Endothelial cell of umbilical vein (primary cell): Measurements from ENCODE around the gene RNF4. TPM values are rescaled to one million over a fixed set of nuclear protein-coding genes. Genes with fewer than 3 reads are reported as not detected.
A peak's percentile ranks its signal among the peaks of the same experiment; 100 is the strongest.

ENCODE experiments used
- BruUV-seq: library from RNA; stranded (reverse); fragments of 400-500 nt; replicated peaks from 2 replicates; lab custom pipeline; 2021; lab: Mats Ljungman, UMichigan
- CTCF ChIA-PET: fragments of 300-600, 350-600 bp; sonication (Branson Sonifier 250); formaldehyde crosslinking; loops from one replicate; lab custom pipeline; 2021; ENCODE audit warnings: antibody characterized with exemption, inconsistent platforms; lab: Charles Lee
- POLR2A ChIA-PET: fragments of 300-600, 350-600 bp; sonication (Branson Sonifier 250); formaldehyde crosslinking; loops from one replicate; lab custom pipeline; 2021; ENCODE audit warnings: antibody characterized with exemption, inconsistent platforms; lab: Charles Lee
- DNase-seq: peaks from one replicate; pipeline ENCODE4 v3.0.0-alpha.2; 2011; ENCODE audit warnings: low read depth, low spot score
- FAIRE-seq: peaks from 2 replicates; lab custom pipeline; 2011; peaks lifted over from hg19 to GRCh38; lab: Jason Lieb, UNC
- H2AFZ ChIP-seq: 2 replicates; pipeline ENCODE4 v1.6.0; 2012; ENCODE audit warnings: low read depth, low read length, control low read depth, inconsistent platforms
- H3K27ac ChIP-seq: 2 replicates; pipeline ENCODE4 v1.5.1; 2011; ENCODE audit warnings: low read depth, mild to moderate bottlenecking, control low read depth, low read length, moderate library complexity; ENCODE audit not compliant: insufficient read depth
- H3K27me3 ChIP-seq, 2 experiments: 2 replicates each; pipeline versions ENCODE4 v1.6.0 to v1.6.1; 2011; ENCODE audit warnings: low read length in 2 of 2, mixed read lengths in 1 of 2; ENCODE audit not compliant: control insufficient read depth in 2 of 2, insufficient read depth in 2 of 2
- H3K36me3 ChIP-seq, 2 experiments: 2 replicates in 1 of 2; 3 replicates in 1 of 2; pipeline ENCODE4 v1.5.1; 2011; ENCODE audit warnings: low read length in 2 of 2, mild to moderate bottlenecking in 1 of 2, moderate library complexity in 1 of 2; ENCODE audit not compliant: control insufficient read depth in 2 of 2, insufficient read depth in 2 of 2; ENCODE audit errors: extremely low read depth in 1 of 2
- H3K4me1 ChIP-seq: 3 replicates; pipeline ENCODE4 v1.5.1; 2011; ENCODE audit warnings: mild to moderate bottlenecking, low read length; ENCODE audit not compliant: control insufficient read depth, insufficient read depth; ENCODE audit errors: extremely low read depth
- H3K4me2 ChIP-seq: 2 replicates; pipeline ENCODE4 v1.6.1; 2011; ENCODE audit warnings: low read length, control low read depth, mixed read lengths; ENCODE audit not compliant: insufficient read depth
- H3K4me3 ChIP-seq, 3 experiments: fragments of 200-600 bp in 1 of 3; sonication (generic), shearing (Covaris generic) in 1 of 3; replicated peaks in 1 of 3; 2 replicates each; pipeline ENCODE4 v1.5.1; 2011 to 2016; ENCODE audit warnings: control low read depth in 3 of 3, low read length in 3 of 3, mild to moderate bottlenecking in 2 of 3, inconsistent platforms in 1 of 3, low read depth in 1 of 3, moderate library complexity in 1 of 3; ENCODE audit not compliant: insufficient read depth in 1 of 3
- H3K79me2 ChIP-seq: 2 replicates; pipeline ENCODE4 v1.6.0; 2012; ENCODE audit warnings: low read length, inconsistent platforms; ENCODE audit not compliant: control insufficient read depth, insufficient read depth
- H3K9ac ChIP-seq: replicated peaks from 2 replicates; pipeline ENCODE3; 2011; ENCODE audit warnings: low read length, control low read depth; ENCODE audit not compliant: insufficient read depth; ENCODE audit errors: extremely low read depth
- H3K9me1 ChIP-seq: replicated peaks from 3 replicates; pipeline ENCODE4 v1.6.0; 2011; ENCODE audit warnings: mild to moderate bottlenecking, low read length; ENCODE audit not compliant: control insufficient read depth, insufficient read depth; ENCODE audit errors: extremely low read depth
- H3K9me3 ChIP-seq: replicated peaks from 2 replicates; pipeline ENCODE4 v1.5.1; 2012; ENCODE audit warnings: low read length, inconsistent platforms; ENCODE audit not compliant: control insufficient read depth, insufficient read depth
- H4K20me1 ChIP-seq: replicated peaks from 2 replicates; pipeline ENCODE3; 2011; ENCODE audit warnings: mild to moderate bottlenecking, low read length; ENCODE audit not compliant: control insufficient read depth, insufficient read depth; ENCODE audit errors: extremely low read depth
- CTCF ChIP-seq, 2 donors: IDR thresholded peaks; 1 replicate in 1 of 2; 2 replicates in 1 of 2; pipeline ENCODE4 v1.5.1; 2011; ENCODE audit warnings: low read length in 2 of 2, mild to moderate bottlenecking in 2 of 2, moderate library complexity in 2 of 2, control low read depth in 1 of 2, inconsistent platforms in 1 of 2, low read depth in 1 of 2; ENCODE audit not compliant: insufficient read depth in 1 of 2; ENCODE audit errors: extremely low read depth in 1 of 2
- EZH2 ChIP-seq: IDR thresholded peaks from 2 replicates; pipeline ENCODE4 v1.6.1; 2012; ENCODE audit warnings: borderline replicate concordance, low read depth, mild to moderate bottlenecking, moderate library complexity, low read length, inconsistent platforms; ENCODE audit not compliant: severe bottlenecking
- FOS ChIP-seq: IDR thresholded peaks from 2 replicates; pipeline ENCODE4 v1.6.1; 2011; ENCODE audit warnings: mild to moderate bottlenecking, low read length, moderate library complexity, borderline replicate concordance; ENCODE audit not compliant: insufficient read depth
- GATA2 ChIP-seq: IDR thresholded peaks from 2 replicates; pipeline ENCODE4 v1.7.0; 2011; ENCODE audit warnings: low read depth, mild to moderate bottlenecking, moderate library complexity, mixed read lengths, low read length; ENCODE audit not compliant: insufficient read length, insufficient read depth
- JUN ChIP-seq: IDR thresholded peaks from 2 replicates; pipeline ENCODE4 v1.6.1; 2011; ENCODE audit warnings: borderline replicate concordance, low read depth; ENCODE audit not compliant: insufficient read length, insufficient read depth
- MAX ChIP-seq: IDR thresholded peaks from 2 replicates; pipeline ENCODE4 v1.6.1; 2011; ENCODE audit not compliant: insufficient read depth, insufficient read length
- MYC ChIP-seq: IDR thresholded peaks from one replicate; pipeline ENCODE4 v1.6.1; 2011; ENCODE audit warnings: mild to moderate bottlenecking, low read depth, low read length
- POLR2A ChIP-seq: IDR thresholded peaks from 2 replicates; pipeline ENCODE4 v1.6.1; 2012; ENCODE audit warnings: low read depth, mild to moderate bottlenecking, control low read depth, low read length
- POLR2AphosphoS5 ChIP-seq: IDR thresholded peaks from 2 replicates; pipeline ENCODE4 v1.6.1; 2012; ENCODE audit warnings: low read depth, mild to moderate bottlenecking, control low read depth, low read length, moderate library complexity; ENCODE audit not compliant: insufficient read depth
- dilution Hi-C: fragments of 300-500 bp; cut with MboI; formaldehyde crosslinking; loops from one replicate; pipeline ENCODE4 v1.15.0; 2019; ENCODE audit warnings: low sequenced_read_pairs; ENCODE audit not compliant: extremely low pct_ligation_motif_present
- intact Hi-C: fragments of 100-400 bp; cut with micrococcal nuclease; formaldehyde crosslinking; loops from one replicate; pipeline ENCODE4 v1.10.0; 2022
- polyA plus RNA-seq, 4 experiments: library from polyadenylated mRNA; depleted of rRNA in 3 of 4; stranded (reverse) in 3 of 4; unstranded in 1 of 4; fragments of >200 nt; gene quantifications; 2 replicates each; pipeline versions ENCODE4 v1.2.1 to v1.2.3, GENCODE V29; 2011 to 2012; ENCODE audit warnings: missing spikeins in 1 of 4
- total RNA-seq: library from RNA; stranded (reverse); gene quantifications from 2 replicates; pipeline ENCODE4 v1.2.3, GENCODE V29; 2021

Gene RNF4
- total and polyA plus RNA-seq, 2 donors (not counting 3 experiments of a cell fraction or from before 2014, with no cell fraction given): 64.3 to 71.4 TPM

GRCh38 chr4:2534904-2535375 is 66.0 kb downstream of the RNF4 start:
- intact Hi-C loops (loop anchor here (2.0 to 10.0 kb wide), 4 partner anchors 66 to 277 kb away; partner anchors contain the start of genes RNF4 and TNIP2), dilution Hi-C loops (no loop called here)
- Histone ChIP-seq H3K4me3 (peak overlapping the region in 2 of 3 experiments; percentile 46 to 76), H3K9me3 (no peaks in the 10 kb centered on the region), H3K36me3 (no peaks in the 10 kb centered on the region), H3K79me2 (peaks cover 30% of the 10 kb centered on the region), H4K20me1 (no peaks in the 10 kb centered on the region), H3K4me2 (peak overlapping the region; percentile 60), H3K27ac (no peak overlapping the region), H2AFZ (peak overlapping the region; percentile 19), H3K4me1 (peaks cover 9% of the 10 kb centered on the region), H3K27me3 (no peaks in the 10 kb centered on the region), H3K9me1 (no peaks in the 10 kb centered on the region), H3K9ac (no peak overlapping the region)
- TF ChIP-seq EZH2: no peak
- no peak for TF ChIP-seq POLR2A
- no peak for TF ChIP-seq CTCF (IDR thresholded peaks at IDR 0.05; ENCODE audit: extremely low read depth in 1 of 2, insufficient read depth in 1 of 2, low read depth in 1 of 2, low read length in 2 of 2)
- no peak for TF ChIP-seq JUN
- TF ChIP-seq MYC: no peak
- no peak for TF ChIP-seq POLR2AphosphoS5
- TF ChIP-seq GATA2: no peak
- TF ChIP-seq FOS: no peak
- TF ChIP-seq MAX: no peak
- DNase-seq: no peak
- peak; percentile 42 for FAIRE-seq
- no TSS peak for BruUV-seq
- POLR2A ChIA-PET: no interaction called here
- CTCF ChIA-PET: interaction anchor here (1.1 to 1.6 kb wide), 2 partner anchors 11 to 14 kb away, joined by 5 to 6 read pairs; no protein-coding TSS in a partner anchor
